Activated CD8-positive, alpha-beta memory T cell treated with anti-CD3 and anti-CD28 coated beads, Interleukin-2, amount 50 U/mL, for 1 hour (primary cell): ENCODE results near the gene GAS6.
"Not testable (repeated sequence)": the region's sequence is repeated elsewhere in the genome, so short reads cannot be mapped to it uniquely, and the experiment has no call there.

Experiments used
- DNase-seq: peaks from one replicate; pipeline ENCODE4 v3.0.0-alpha.2; 2020; ENCODE audit errors: extremely low read depth

Gene GAS6

GRCh38 chr13:113806104-113806471 lies 57.8 kb downstream of the GAS6 start:
- no peak for DNase-seq

- no peak for DNase-seq
These were observed 58.3 kb downstream of the GAS6 start for GRCh38 chr13:113805431-113806103.

DNA sequence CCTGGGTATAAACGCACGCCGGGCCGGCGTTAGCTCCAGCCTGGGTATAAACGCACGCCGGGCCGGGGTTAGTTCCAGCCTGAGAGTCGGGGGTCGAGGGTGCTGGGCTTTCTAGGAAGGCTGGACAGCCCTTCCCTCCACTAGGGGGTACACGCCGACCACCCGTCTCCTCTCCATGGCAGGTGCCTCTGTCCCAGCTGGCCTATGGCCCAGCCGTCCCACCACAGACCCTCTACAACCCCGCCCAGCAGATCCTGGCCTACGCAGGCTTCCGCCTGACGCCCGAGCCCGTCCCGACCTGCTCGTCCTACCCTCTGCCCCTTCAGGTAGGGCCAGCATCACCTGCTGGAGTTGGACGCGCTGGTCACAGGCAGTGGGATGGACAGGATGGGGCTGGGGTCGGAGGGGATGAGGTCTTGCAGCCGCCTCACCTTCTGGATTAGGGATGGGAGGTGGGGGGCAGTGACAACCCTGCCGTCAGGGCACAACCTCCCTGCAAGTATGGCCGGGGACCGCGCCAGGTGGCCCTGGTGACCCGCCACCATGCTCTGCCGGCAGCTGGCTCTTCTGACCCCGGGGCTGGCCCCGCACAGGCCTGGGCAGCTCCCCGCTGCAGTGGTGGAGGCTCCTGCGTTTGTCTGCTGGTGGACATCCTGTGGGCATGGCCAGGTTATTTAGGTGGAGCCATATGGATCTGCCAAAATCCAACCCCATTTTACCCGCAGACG lies 59.0 kb downstream of the GAS6 start:
- DNase-seq: no peak

- DNase-seq: no peak
These were observed 59.7 kb downstream of the GAS6 start for GRCh38 chr13:113804017-113804702.

DNA sequence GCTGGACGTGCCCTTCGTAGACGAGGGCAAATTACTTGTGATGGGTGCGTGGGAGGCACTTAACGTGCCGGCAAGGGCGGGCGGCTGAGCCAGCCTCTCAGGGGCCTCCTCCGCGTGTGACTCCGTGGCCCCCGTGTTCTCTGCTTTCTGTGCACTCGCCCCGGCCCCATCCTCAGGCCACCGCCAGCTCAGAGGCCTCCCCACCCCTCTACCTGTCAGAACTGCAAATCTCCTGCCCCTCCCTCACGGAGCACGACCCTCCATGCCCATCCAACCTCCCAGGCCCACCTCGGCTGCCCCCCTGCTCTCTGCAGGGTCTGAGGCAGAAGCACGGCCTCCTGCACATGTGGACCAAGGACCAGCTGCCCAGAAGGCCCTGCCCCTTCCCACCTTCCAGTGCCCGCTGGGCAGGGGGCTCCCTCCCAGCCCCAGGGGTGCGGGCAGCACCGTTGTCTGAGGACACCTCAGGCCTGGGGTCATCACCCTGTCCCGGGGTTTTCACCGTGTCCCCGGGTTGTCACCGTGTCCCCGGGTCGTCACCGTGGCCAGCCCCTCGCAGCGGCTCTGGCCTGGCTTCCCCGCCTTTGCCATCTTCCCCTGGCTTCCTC lies 60.4 kb downstream of the GAS6 start:
- no peak for DNase-seq

DNA sequence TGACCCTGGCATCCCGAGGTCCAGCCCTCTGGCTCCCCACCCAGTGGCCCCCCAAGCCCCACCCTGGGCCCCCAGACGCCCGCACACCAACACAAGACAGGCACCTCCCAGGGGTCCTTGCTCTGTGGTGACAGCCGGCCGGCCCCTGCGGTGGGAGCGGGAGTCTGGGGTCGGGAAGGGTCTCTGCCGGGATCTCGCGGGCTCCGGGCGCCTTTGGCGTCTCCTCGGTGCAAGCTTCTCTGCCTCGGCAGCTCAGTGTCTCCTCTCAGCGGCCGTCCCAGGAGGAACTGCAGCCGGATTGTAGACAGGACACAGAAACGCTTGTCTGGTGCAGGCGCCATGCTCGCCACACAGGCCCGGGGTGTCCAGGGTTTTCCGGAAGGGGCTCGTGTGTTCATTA lies 61.1 kb downstream of the GAS6 start:
- DNase-seq: no peak

- DNase-seq: no peak
These were observed 61.8 kb downstream of the GAS6 start for GRCh38 chr13:113802090-113802531.

DNA sequence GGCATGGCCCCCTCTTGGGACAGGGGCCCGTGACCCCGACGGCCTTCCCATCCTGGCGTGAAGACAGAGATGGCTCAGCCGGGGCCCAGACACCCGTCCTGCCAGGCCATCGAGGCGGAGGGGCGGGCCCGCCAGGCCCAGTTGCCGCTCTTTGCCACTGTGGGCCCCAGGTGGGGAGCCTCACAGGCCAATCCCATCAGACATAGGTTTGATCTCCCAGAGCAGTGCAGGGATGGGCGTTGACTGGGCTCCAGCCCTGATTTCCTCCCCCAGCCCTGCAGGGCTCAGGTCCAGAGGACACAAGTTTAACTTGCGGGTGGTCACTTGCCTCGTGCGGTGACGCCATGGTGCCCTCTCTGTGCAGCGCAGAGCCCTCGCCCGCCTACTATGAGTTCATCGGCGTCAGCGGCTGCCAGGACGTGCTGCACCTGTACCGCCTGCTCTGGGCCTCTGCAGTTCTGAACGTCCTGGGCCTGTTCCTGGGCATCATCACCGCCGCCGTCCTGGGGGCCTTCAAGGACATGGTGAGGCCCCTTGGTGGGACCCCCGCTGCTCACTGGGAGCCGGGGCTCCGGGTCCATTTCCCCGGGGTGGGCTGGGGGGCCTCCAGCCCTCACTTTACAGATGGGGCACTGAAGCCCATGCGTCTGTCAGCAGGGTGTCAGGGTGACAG lies 62.5 kb downstream of the GAS6 start:
- DNase-seq: no peak

GRCh38 chr13:113800576-113800926 lies 63.3 kb downstream of the GAS6 start:
- no peak for DNase-seq

DNA sequence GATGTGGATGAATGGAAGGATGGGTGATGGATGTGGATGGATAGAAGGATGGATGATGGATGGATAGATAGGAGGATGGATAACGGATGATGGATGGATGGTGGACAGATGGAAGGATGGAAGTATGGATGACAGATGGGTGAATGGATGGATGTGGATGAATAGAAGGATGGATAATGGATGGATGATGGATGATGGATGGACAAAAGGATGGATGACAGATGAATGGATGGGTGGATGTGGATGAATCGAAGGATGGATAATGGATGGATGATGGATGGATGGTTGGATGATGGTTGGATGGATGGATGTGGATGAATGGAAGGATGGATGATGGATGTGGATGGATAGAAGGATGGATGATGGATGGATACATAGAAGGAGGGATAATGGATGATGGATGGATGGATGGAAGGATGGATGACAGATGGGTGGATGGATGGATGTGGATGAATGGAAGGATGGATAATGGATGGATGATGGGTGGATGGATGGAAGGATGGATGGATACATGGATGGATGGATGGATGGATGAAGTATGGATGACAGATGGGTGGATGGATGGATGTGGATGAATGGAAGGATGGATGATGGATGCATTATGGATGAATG lies 65.6 kb downstream of the GAS6 start:
- DNase-seq: no peak

DNA sequence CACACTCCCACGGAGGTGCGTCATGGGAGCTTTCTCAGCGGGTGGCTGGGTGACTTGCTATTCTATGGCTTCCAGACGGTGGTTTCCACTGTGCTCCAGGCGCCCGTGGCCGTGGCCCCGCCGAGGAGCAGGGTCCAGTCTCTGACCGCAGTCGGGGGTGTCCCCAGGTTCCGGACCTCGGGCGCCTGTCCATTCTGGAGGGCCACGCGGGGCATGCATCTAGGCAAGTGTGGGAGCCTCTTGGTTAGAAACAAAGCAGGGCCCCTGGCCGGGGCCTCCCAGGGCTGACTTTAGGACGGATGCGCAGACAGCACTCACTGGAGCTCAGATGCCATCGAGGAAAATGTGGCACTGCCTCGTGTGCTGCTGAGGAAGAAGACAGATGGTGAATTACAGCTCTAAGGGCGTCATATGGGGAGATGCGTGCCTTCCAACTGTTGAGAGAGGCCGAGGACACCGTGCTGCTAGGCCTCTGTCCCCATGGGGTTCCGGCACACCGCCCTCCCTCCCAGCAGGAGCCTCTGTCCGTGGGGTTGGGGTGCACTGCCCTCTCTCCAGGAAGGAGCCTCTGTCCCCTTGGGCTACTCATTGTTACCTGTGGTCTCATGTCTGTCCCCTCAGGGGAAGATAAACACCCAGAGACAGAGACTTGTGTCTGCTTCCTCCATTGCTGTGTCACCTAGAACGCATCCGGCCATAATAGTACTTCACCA lies 66.8 kb downstream of the GAS6 start:
- DNase-seq: no peak

DNA sequence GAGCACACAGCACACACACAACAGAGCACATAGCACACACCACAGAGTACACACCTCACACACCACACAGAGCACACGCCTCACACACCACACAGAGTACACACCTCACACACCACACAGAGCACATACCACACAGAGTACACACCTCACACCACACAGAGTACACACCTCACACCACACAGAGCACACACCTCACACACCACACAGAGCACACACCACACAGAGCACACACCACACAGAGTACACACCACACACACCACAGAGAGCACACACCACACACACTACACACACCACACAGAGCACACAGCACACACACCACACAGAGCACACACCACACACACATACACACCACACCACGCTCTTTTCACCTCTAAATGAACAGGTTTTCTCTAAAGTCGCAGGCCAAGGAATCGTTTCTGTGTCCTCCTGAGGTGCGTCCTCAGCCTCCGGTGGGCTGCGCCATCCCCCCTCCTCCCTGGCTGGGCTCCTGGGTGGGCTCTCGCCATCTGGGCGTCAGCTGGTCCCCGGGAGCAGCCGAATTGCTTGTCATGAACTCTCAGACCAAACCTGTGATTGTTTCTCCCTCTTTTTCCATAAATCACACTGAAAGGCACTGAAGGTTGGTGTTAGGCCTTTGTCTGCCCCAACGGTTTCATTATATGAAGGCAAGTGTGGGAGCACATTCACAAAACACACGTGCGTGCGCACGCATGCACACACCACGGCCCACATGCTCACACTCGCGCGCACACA lies 67.5 kb downstream of the GAS6 start:
- DNase-seq: no peak

DNA sequence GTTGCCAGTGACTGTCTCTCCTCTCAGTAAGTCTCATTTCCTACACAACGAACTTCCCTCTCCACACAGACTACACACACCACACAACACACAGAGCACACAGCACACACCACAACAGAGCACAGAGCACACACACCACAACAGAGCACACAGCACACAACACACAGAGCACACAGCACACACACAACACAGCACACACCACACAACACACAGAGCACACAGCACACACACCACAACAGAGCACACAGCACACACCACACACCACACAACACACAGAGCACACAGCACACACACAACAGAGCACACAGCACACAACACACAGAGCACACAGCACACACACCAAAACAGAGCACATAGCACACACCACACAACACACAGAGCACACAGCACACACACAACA lies 68.5 kb downstream of the GAS6 start:
- not testable (repeated sequence) for DNase-seq

GRCh38 chr13:113794764-113795173 lies 69.1 kb downstream of the GAS6 start:
- DNase-seq: no peak

GRCh38 chr13:113794086-113794485 lies 69.8 kb downstream of the GAS6 start:
- no peak for DNase-seq

GRCh38 chr13:113793718-113794085 lies 70.2 kb downstream of the GAS6 start:
- no peak for DNase-seq

- DNase-seq: no peak
These were observed 70.8 kb downstream of the GAS6 start for GRCh38 chr13:113792886-113793717.

GRCh38 chr13:113792236-113792770 lies 71.6 kb downstream of the GAS6 start:
- no peak for DNase-seq

DNA sequence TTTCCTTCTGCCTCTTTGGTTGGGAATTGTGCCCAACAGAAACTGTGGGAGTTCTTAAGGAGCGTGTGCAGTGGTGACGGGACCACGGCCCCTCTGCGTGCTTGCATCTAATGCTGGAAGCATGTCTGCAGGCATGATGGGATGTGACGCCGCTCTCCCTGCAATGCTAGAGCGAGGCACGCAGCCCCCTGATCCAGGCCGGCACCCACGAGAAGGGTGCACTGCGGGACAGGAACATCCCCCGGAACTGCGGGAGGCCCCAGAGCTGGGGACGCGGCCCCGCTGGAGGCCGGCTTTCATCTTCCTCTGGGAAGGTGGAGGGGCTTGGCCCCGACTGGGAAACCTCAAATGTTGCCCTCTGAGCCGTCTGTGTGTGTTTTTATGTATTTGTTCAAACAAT lies 72.1 kb downstream of the GAS6 start:
- no peak for DNase-seq
